ENCODE results near the gene NEO1. TPM values are rescaled to one million over a fixed set of nuclear protein-coding genes. Genes with fewer than 3 reads are reported as not detected.

NEO1 gene
- total RNA-seq, 1 donor from 2014 or later, result 30.3 TPM

- Histone ChIP-seq H3K36me3 (ENCODE audit: insufficient read depth, low read length) (no peaks in the 10 kb centered on the region), H4K20me1 (ENCODE audit: insufficient read depth, low read length) (no peaks in the 10 kb centered on the region), H3K9me3 (ENCODE audit: insufficient read depth, low read depth, low read length) (no peaks in the 10 kb centered on the region), H3K9ac (ENCODE audit: low read length) (no peak overlapping the region), H3K79me2 (ENCODE audit: insufficient read depth, low read length) (no peaks in the 10 kb centered on the region), H3K4me1 (ENCODE audit: insufficient read depth, low read length) (no peaks in the 10 kb centered on the region), H3K4me3 (ENCODE audit: insufficient read depth, low read depth, low read length) (no peak overlapping the region), H3K27ac (ENCODE audit: low read depth, low read length) (no peak overlapping the region), H3K4me2 (ENCODE audit: low read length) (no peak overlapping the region), H3K27me3 (ENCODE audit: insufficient read depth, low read length) (peaks cover 7% of the 10 kb centered on the region), H2AFZ (ENCODE audit: low read depth, low read length) (no peak overlapping the region)
- FAIRE-seq, result no peak
- Mint-ChIP-seq H3K9me3 (ENCODE audit: unreplicated experiment) (peaks cover 10% of the 10 kb centered on the region), H3K36me3 (ENCODE audit: low read depth, unreplicated experiment) (peaks cover 10% of the 10 kb centered on the region), H3K4me3 (ENCODE audit: unreplicated experiment) (no peak overlapping the region), H3K4me1 (ENCODE audit: low read depth, unreplicated experiment) (peaks cover 22% of the 10 kb centered on the region), H3K27me3 (ENCODE audit: low read depth, unreplicated experiment) (peaks cover 23% of the 10 kb centered on the region), H3K27ac (ENCODE audit: unreplicated experiment) (no peak overlapping the region)
- DNase-seq (ENCODE audit: low read depth), result no peak
- TF ChIP-seq EZH2 (IDR thresholded peaks at IDR 0.05; ENCODE audit: insufficient read depth, low read length), result no peak
- TF ChIP-seq, protein P1, sequence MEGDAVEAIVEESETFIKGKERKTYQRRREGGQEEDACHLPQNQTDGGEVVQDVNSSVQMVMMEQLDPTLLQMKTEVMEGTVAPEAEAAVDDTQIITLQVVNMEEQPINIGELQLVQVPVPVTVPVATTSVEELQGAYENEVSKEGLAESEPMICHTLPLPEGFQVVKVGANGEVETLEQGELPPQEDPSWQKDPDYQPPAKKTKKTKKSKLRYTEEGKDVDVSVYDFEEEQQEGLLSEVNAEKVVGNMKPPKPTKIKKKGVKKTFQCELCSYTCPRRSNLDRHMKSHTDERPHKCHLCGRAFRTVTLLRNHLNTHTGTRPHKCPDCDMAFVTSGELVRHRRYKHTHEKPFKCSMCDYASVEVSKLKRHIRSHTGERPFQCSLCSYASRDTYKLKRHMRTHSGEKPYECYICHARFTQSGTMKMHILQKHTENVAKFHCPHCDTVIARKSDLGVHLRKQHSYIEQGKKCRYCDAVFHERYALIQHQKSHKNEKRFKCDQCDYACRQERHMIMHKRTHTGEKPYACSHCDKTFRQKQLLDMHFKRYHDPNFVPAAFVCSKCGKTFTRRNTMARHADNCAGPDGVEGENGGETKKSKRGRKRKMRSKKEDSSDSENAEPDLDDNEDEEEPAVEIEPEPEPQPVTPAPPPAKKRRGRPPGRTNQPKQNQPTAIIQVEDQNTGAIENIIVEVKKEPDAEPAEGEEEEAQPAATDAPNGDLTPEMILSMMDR (IDR thresholded peaks at IDR 0.05; ENCODE audit: insufficient read depth, low read depth, low read length), result no peak
These were observed 286.5 kb downstream of the NEO1 start for GRCh38 chr15:73338606-73339374.

- Histone ChIP-seq H3K9ac (ENCODE audit: low read length) (no peak overlapping the region), H3K9me3 (ENCODE audit: insufficient read depth, low read depth, low read length) (no peaks in the 10 kb centered on the region), H3K4me1 (ENCODE audit: insufficient read depth, low read length) (no peaks in the 10 kb centered on the region), H3K4me3 (ENCODE audit: insufficient read depth, low read depth, low read length) (no peak overlapping the region), H3K79me2 (ENCODE audit: insufficient read depth, low read length) (no peaks in the 10 kb centered on the region), H4K20me1 (ENCODE audit: insufficient read depth, low read length) (no peaks in the 10 kb centered on the region), H3K36me3 (ENCODE audit: insufficient read depth, low read length) (no peaks in the 10 kb centered on the region), H3K27me3 (ENCODE audit: insufficient read depth, low read length) (peaks cover 7% of the 10 kb centered on the region), H3K4me2 (ENCODE audit: low read length) (no peak overlapping the region), H3K27ac (ENCODE audit: low read depth, low read length) (no peak overlapping the region), H2AFZ (ENCODE audit: low read depth, low read length) (no peak overlapping the region)
- DNase-seq (ENCODE audit: low read depth) (no peak), FAIRE-seq (no peak)
- peaks cover 28% of the 10 kb centered on the region for H3K4me1 Mint-ChIP-seq (ENCODE audit: low read depth, unreplicated experiment)
- H3K9me3 Mint-ChIP-seq (ENCODE audit: unreplicated experiment), result peaks cover 9% of the 10 kb centered on the region
- TF ChIP-seq, protein P1 (IDR thresholded peaks at IDR 0.05; ENCODE audit: insufficient read depth, low read depth, low read length), result no peak
- no peak for TF ChIP-seq EZH2 (IDR thresholded peaks at IDR 0.05; ENCODE audit: insufficient read depth, low read length)
- no peak overlapping the region for H3K4me3 Mint-ChIP-seq (ENCODE audit: unreplicated experiment)
- H3K27ac Mint-ChIP-seq (ENCODE audit: unreplicated experiment), result no peak overlapping the region
- peaks cover 17% of the 10 kb centered on the region for H3K27me3 Mint-ChIP-seq (ENCODE audit: low read depth, unreplicated experiment)
- H3K36me3 Mint-ChIP-seq (ENCODE audit: low read depth, unreplicated experiment), result peaks cover 6% of the 10 kb centered on the region
These were observed 288.4 kb downstream of the NEO1 start for GRCh38 chr15:73340502-73341192.
